OCI-LY7 (cell line): ENCODE measurements around the gene SYT15. TPM values are rescaled to one million over a fixed set of nuclear protein-coding genes. Genes with fewer than 3 reads are reported as not detected.
"Not testable (repeated sequence)": the region's sequence is repeated elsewhere in the genome, so short reads cannot be mapped to it uniquely, and the experiment has no call there.

ENCODE experiments used
- BruUV-seq: library from RNA; stranded (reverse); fragments of 400-500 nt; replicated peaks from 2 replicates; lab custom pipeline; 2021; lab: Mats Ljungman, UMichigan
- CTCF ChIA-PET: fragments of 300-600 bp; sonication (Branson Sonifier 250); formaldehyde crosslinking; loops from one replicate; lab custom pipeline; 2022; ENCODE audit warnings: antibody characterized with exemption; ENCODE audit not compliant: unreplicated experiment; lab: Charles Lee
- POLR2A ChIA-PET: fragments of 300-600 bp; sonication (Branson Sonifier 250); formaldehyde crosslinking; loops from one replicate; lab custom pipeline; 2022; ENCODE audit warnings: antibody characterized with exemption; lab: Charles Lee
- DNase-seq: peaks from one replicate; pipeline ENCODE4 v3.0.0-alpha.2; 2015; ENCODE audit warnings: low spot score
- H2AFZ ChIP-seq: fragments of 200-600 bp; sonication (generic), shearing (Covaris generic); 2 replicates; pipeline ENCODE4 v1.6.1; 2014; ENCODE audit warnings: mild to moderate bottlenecking, antibody characterized with exemption, low read length, moderate library complexity
- H3K27ac ChIP-seq: fragments of 200-600 bp; sonication (generic); 2 replicates; pipeline ENCODE4 v1.5.1; 2014; ENCODE audit warnings: mixed run types, low read depth, mild to moderate bottlenecking, moderate library complexity, low read length, inconsistent platforms; ENCODE audit not compliant: poor library complexity, severe bottlenecking
- H3K36me3 ChIP-seq: fragments of 200-600 bp; sonication (generic); 2 replicates; pipeline ENCODE4 v1.6.1; 2014; ENCODE audit warnings: mild to moderate bottlenecking, antibody characterized with exemption, low read length, moderate library complexity, mixed read lengths; ENCODE audit not compliant: insufficient read depth
- H3K4me1 ChIP-seq: fragments of 200-600 bp; sonication (generic); 2 replicates; pipeline ENCODE4 v1.5.1; 2014; ENCODE audit warnings: mild to moderate bottlenecking, low read length; ENCODE audit not compliant: insufficient read depth, poor library complexity, severe bottlenecking
- H3K4me2 ChIP-seq: fragments of 200-600 bp; sonication (generic); 2 replicates; pipeline ENCODE4 v1.6.1; 2014; ENCODE audit warnings: mild to moderate bottlenecking, low read length
- H3K4me3 ChIP-seq: fragments of 200-600 bp; sonication (generic); 2 replicates; pipeline ENCODE4 v1.5.1; 2014; ENCODE audit warnings: mild to moderate bottlenecking, low read depth, low read length; ENCODE audit not compliant: poor library complexity, severe bottlenecking
- H3K79me2 ChIP-seq: fragments of 200-600 bp; sonication (generic); 2 replicates; pipeline ENCODE4 v1.6.1; 2016; ENCODE audit warnings: low read depth, mild to moderate bottlenecking, low read length, moderate library complexity, mixed read lengths; ENCODE audit not compliant: insufficient read depth
- H3K9me2 ChIP-seq: fragments of 200-600 bp; sonication (generic); 2 replicates; pipeline ENCODE4 v1.6.1; 2016; ENCODE audit warnings: mild to moderate bottlenecking, low read length, mixed read lengths; ENCODE audit not compliant: insufficient read depth
- H3K9me3 ChIP-seq: fragments of 200-600 bp; sonication (generic); 2 replicates; pipeline ENCODE4 v1.6.1; 2014; ENCODE audit warnings: mild to moderate bottlenecking, mixed run types, low read length, mixed read lengths
- H4K20me1 ChIP-seq: fragments of 200-600 bp; sonication (generic); 2 replicates; pipeline ENCODE4 v1.6.1; 2014; ENCODE audit warnings: mild to moderate bottlenecking, antibody characterized with exemption, low read length, moderate library complexity, mixed read lengths; ENCODE audit not compliant: insufficient read depth
- EZH2phosphoT487 ChIP-seq: fragments of 200-600 bp; sonication (generic); IDR thresholded peaks from 2 replicates; pipeline ENCODE4 v1.6.1; 2018; ENCODE audit warnings: low read depth, borderline replicate concordance, mild to moderate bottlenecking, mixed run types, antibody characterized with exemption, low read length, moderate library complexity, mixed read lengths
- intact Hi-C: fragments of 100-400 bp; cut with micrococcal nuclease; formaldehyde crosslinking; loops from one replicate; pipeline ENCODE4 v1.10.0; 2022; ENCODE audit not compliant: unreplicated experiment
- total RNA-seq, 2 experiments: library from RNA; depleted of rRNA in 1 of 2; stranded (reverse); fragments of >200 nt in 1 of 2; shearing (Covaris generic) in 1 of 2; gene quantifications; 2 replicates each; pipeline ENCODE4 v1.2.3, GENCODE V29; 2014 to 2022
- TF ChIP-seq, protein P1 (sequence below): fragments of 200-600 bp; sonication (generic); conservative IDR thresholded peaks from 2 replicates; pipeline ENCODE4 v1.5.1; 2014; ENCODE audit warnings: mild to moderate bottlenecking, antibody characterized with exemption, low read length, moderate library complexity, mixed read lengths

The SYT15 gene
- total RNA-seq, 2 experiments from 2014 or later, result 0.25 to 2.1 TPM

DNA sequence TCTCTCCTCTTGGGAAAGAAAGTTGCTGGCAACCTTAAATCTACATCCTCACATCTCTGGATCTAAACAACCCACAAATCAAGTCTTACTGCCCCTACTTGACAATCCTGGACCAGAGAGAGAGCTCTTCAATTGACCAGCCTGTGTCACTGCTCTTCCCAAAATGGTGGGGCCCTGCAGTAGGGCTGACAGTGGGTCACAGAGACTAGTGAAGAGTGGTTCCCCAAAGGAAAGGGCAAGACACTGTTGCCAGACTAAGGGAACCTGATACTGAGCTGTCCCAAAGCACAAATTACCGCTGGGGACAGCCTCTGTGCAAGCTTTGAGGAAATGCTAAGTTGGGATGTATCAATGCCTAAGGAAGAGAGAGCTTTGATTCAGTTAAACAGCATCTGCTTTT, 18.0 kb upstream of the SYT15 start:
- no peaks in the 10 kb centered on the region for H3K4me1 ChIP-seq
- no peak overlapping the region for H3K4me2 ChIP-seq
- H4K20me1 ChIP-seq, result no peaks in the 10 kb centered on the region
- H3K36me3 ChIP-seq, result no peaks in the 10 kb centered on the region
- H3K9me3 ChIP-seq, result no peaks in the 10 kb centered on the region
- H2AFZ ChIP-seq, result no peak overlapping the region
- intact Hi-C loops, result no loop called here
- ChIA-PET POLR2A (no interaction called here), CTCF (no interaction called here)
- no peak for DNase-seq
- BruUV-seq, result no TSS peak
- no peak overlapping the region for H3K27ac ChIP-seq
- no peak overlapping the region for H3K4me3 ChIP-seq
- TF ChIP-seq, protein P1, sequence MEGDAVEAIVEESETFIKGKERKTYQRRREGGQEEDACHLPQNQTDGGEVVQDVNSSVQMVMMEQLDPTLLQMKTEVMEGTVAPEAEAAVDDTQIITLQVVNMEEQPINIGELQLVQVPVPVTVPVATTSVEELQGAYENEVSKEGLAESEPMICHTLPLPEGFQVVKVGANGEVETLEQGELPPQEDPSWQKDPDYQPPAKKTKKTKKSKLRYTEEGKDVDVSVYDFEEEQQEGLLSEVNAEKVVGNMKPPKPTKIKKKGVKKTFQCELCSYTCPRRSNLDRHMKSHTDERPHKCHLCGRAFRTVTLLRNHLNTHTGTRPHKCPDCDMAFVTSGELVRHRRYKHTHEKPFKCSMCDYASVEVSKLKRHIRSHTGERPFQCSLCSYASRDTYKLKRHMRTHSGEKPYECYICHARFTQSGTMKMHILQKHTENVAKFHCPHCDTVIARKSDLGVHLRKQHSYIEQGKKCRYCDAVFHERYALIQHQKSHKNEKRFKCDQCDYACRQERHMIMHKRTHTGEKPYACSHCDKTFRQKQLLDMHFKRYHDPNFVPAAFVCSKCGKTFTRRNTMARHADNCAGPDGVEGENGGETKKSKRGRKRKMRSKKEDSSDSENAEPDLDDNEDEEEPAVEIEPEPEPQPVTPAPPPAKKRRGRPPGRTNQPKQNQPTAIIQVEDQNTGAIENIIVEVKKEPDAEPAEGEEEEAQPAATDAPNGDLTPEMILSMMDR, result no peak
- TF ChIP-seq EZH2phosphoT487, result no peak
- no peaks in the 10 kb centered on the region for H3K79me2 ChIP-seq
- no peaks in the 10 kb centered on the region for H3K9me2 ChIP-seq

DNA sequence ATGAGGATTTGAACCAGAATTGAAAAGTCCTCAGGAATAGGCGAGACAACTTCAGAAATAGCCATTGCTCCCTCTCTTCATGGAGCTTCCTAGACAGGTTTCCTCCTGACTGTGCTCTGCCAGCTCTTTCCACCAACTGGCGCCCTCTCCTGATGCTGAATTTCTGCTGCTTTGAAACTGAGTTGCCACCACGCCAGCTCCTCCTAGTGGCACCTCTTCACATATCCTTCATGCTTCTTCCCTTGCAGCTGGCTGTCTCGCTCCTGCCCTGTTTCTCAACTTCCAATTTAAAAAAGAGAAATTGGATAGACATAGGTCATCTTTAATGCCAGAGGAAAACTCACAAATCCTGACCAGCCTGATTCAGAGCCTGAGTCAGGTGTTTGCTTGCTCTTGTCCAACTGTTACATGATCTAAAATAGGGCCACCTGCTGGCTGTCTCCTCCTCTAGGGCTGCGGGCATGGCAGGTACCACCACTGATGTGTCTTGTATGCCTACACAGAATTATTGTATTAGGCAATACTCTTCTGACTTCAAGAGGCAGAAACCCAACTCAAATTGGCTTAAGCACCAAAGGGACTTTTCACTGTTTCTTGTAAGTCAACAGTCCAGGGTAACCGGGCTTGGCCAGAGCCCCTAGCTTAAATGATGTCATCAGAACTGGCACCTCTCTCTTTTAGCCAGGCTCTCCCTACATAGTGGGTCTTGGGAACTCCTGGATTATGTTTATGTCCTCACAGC, 13.2 kb upstream of the SYT15 start:
- intact Hi-C loops, H3K4me1 ChIP-seq, H3K4me3 ChIP-seq, H3K4me2 ChIP-seq, H3K36me3 ChIP-seq, H2AFZ ChIP-seq, H3K9me2 ChIP-seq, BruUV-seq, POLR2A ChIA-PET, H3K79me2 ChIP-seq, H3K27ac ChIP-seq, H4K20me1 ChIP-seq, CTCF ChIA-PET, H3K9me3 ChIP-seq: not testable (repeated sequence)
- peak; percentile 56 for DNase-seq
- TF ChIP-seq, protein P1, result peak; percentile 73

DNA sequence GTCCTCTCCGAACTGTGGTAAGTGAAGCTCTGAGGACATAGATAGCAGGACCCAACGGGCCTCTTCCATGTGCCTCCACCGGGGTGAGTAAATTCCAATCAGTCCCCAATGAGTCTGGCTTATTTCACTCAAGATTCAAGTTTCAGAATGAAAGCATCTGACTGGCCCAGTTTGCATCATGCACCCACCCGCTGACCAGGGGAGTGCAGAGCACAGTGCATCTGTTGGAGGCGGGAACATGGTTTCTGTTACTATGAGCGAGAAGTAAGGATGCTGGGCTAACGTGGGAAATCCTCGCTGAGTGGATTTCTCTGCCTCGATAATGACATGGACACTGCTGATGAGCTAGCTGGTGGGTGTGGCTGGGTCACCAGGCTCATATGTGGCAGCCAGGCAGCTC, 11.8 kb upstream of the SYT15 start:
- POLR2A ChIA-PET, H3K4me1 ChIP-seq, DNase-seq, H3K9me3 ChIP-seq, H3K36me3 ChIP-seq, CTCF ChIA-PET, intact Hi-C loops, H3K9me2 ChIP-seq, H4K20me1 ChIP-seq, H3K79me2 ChIP-seq, BruUV-seq, H2AFZ ChIP-seq, H3K4me3 ChIP-seq, H3K27ac ChIP-seq, H3K4me2 ChIP-seq: not testable (repeated sequence)

DNA sequence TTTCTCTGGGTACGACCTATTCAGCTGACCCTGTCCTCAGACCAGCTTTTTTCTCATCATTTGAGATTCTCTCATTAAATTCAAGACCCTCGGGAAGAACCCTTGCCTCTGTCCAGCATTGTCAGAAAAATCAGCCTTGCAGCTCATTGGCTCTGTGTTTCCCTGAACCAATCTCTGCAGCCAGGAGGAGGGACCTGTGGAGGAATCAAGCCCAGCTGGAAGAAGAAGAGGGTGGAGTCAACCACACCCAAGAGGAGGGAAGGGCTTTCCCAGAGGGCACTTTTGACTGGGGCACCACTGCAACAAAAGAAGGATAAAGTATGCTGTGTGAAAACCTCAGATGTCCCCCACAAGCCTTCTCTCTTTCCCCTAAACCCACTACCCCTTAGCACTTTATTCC, 8.3 kb upstream of the SYT15 start:
- H3K27ac ChIP-seq, intact Hi-C loops, H3K4me2 ChIP-seq, H4K20me1 ChIP-seq, BruUV-seq, DNase-seq, H3K9me2 ChIP-seq, H3K4me1 ChIP-seq, H3K36me3 ChIP-seq, POLR2A ChIA-PET, H3K9me3 ChIP-seq, H3K79me2 ChIP-seq, H2AFZ ChIP-seq, H3K4me3 ChIP-seq, CTCF ChIA-PET: not testable (repeated sequence)

DNA sequence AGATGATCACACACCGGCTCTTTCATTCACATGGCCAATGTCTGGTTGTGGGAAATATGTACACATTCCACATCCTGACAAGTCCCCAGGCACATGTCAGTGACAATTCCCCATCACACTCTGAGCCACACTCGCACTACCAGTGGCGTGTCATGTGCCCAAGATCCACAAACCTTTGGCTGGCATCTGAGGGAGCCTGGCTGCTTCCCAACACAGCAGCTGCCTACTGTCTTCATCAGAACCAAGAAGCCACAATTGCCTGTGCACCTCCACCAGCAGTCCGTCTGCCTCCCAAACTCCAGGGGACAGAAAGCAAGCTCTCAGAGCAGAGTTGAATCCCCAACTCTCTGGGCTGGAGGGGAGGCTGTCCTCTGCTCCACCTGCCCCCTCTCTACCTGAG, 6.2 kb upstream of the SYT15 start:
- H3K4me1 ChIP-seq, H3K79me2 ChIP-seq, H3K4me3 ChIP-seq, CTCF ChIA-PET, DNase-seq, intact Hi-C loops, H3K36me3 ChIP-seq, H3K9me3 ChIP-seq, POLR2A ChIA-PET, H2AFZ ChIP-seq, H4K20me1 ChIP-seq, BruUV-seq, H3K4me2 ChIP-seq, H3K27ac ChIP-seq, H3K9me2 ChIP-seq: not testable (repeated sequence)
